Osteoblast (primary cell): ENCODE measurements around the gene HIGD1C. TPM values are rescaled to one million over a fixed set of nuclear protein-coding genes. Genes with fewer than 3 reads are reported as not detected.

Experiments used
- DNase-seq: peaks from one replicate; pipeline ENCODE4 v3.0.0; 2011; ENCODE audit warnings: low spot score, mixed read lengths; ENCODE audit not compliant: insufficient read length; ENCODE audit errors: missing footprints
- H2AFZ ChIP-seq: 2 replicates; pipeline ENCODE4 v1.6.0; 2011; ENCODE audit warnings: mild to moderate bottlenecking, low read length
- H3K27ac ChIP-seq: 2 replicates; pipeline ENCODE4 v1.5.1; 2011; ENCODE audit warnings: mild to moderate bottlenecking, low read depth, low read length, moderate library complexity
- H3K27me3 ChIP-seq: 2 replicates; pipeline ENCODE4 v1.6.0; 2012; ENCODE audit warnings: mild to moderate bottlenecking, control low read depth, inconsistent platforms, low read length, moderate library complexity; ENCODE audit not compliant: insufficient read depth
- H3K36me3 ChIP-seq: 2 replicates; pipeline ENCODE4 v1.5.1; 2011; ENCODE audit warnings: mild to moderate bottlenecking, low read length, control low read depth, moderate library complexity; ENCODE audit not compliant: insufficient read depth
- H3K4me1 ChIP-seq: 2 replicates; pipeline ENCODE4 v1.5.1; 2011; ENCODE audit warnings: mild to moderate bottlenecking, low read length, control low read depth, moderate library complexity; ENCODE audit not compliant: insufficient read depth
- H3K4me2 ChIP-seq: 2 replicates; pipeline ENCODE4 v1.6.0; 2011; ENCODE audit warnings: mild to moderate bottlenecking, low read length; ENCODE audit not compliant: insufficient read depth
- H3K4me3 ChIP-seq: fragments of 200-600 bp; sonication (generic); 3 replicates; pipeline ENCODE4 v1.5.1; 2012; ENCODE audit warnings: mild to moderate bottlenecking, low read length, inconsistent platforms; ENCODE audit not compliant: insufficient read depth
- H3K79me2 ChIP-seq: 2 replicates; pipeline ENCODE4 v1.6.0; 2012; ENCODE audit warnings: mild to moderate bottlenecking, low read length, control low read depth, inconsistent platforms; ENCODE audit not compliant: insufficient read depth
- H3K9me3 ChIP-seq: 2 replicates; pipeline ENCODE4 v1.5.1; 2011; ENCODE audit warnings: low read depth, low read length, control low read depth
- H4K20me1 ChIP-seq: 2 replicates; pipeline ENCODE4 v1.6.0; 2012; ENCODE audit warnings: mild to moderate bottlenecking, low read length, control low read depth; ENCODE audit not compliant: insufficient read depth
- CTCF ChIP-seq: IDR thresholded peaks from 2 replicates; pipeline ENCODE4 v1.5.1; 2011; ENCODE audit warnings: mild to moderate bottlenecking, low read depth, low read length, moderate library complexity; ENCODE audit errors: extremely low read depth
- total RNA-seq: library from RNA; depleted of rRNA; stranded (reverse); fragments of >200 nt; gene quantifications from 2 replicates; pipeline ENCODE4 v1.2.3, GENCODE V29; 2012

HIGD1C gene
- total RNA-seq, 1 donor = not detected

DNA sequence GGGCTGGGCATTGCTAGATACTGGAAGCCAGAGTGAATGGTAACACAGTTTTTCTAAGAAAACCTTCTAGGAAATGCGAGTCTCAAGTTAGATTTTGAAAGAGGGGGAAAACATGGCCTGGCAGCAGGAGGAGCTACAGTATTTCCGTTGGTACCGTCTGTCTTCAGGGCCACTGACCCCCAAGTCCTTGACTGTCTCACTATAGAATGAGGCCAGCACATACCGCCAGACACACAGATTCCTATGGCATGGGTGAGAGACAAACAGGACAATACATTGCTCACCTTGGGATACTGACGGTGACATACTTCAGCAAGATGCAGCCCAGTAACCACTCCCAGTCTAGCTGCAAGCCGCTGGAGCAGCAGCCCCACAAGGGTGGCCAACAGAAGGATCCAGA lies 52.2 kb downstream of the HIGD1C start:
- no peak for DNase-seq
- no peak overlapping the region for H3K4me2 ChIP-seq
- peaks cover 15% of the 10 kb centered on the region for H3K4me1 ChIP-seq
- no peak overlapping the region for H3K27ac ChIP-seq
- H2AFZ ChIP-seq = no peak overlapping the region
- peaks cover 26% of the 10 kb centered on the region for H3K79me2 ChIP-seq
- no peak overlapping the region for H3K4me3 ChIP-seq
- H4K20me1 ChIP-seq = no peaks in the 10 kb centered on the region
- no peaks in the 10 kb centered on the region for H3K9me3 ChIP-seq
- no peaks in the 10 kb centered on the region for H3K27me3 ChIP-seq
- TF ChIP-seq CTCF = no peak
- H3K36me3 ChIP-seq = peaks cover 50% of the 10 kb centered on the region

DNA sequence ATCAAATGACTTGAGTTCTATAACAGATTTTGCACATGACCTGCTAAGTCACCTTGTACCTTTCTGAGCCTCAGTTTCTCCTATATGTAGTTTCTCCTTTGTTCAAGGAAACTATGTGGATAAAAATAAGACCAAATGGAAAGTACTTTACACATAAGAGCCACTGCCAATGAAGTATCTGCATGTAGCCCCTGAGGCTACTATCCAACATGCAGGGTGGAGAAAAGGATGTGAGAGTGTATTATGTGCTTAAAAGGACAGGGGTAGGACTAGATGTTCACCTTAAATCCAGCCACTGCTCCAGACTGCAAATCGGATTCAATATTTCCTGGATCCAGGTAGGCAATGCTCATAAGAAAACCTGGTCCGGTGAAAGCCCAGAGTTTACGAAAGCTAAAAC lies 52.7 kb downstream of the HIGD1C start:
- Histone ChIP-seq H3K27me3 (no peaks in the 10 kb centered on the region), H3K79me2 (peaks cover 31% of the 10 kb centered on the region), H3K4me2 (no peak overlapping the region), H3K4me3 (no peak overlapping the region), H2AFZ (no peak overlapping the region), H3K27ac (no peak overlapping the region), H3K9me3 (no peaks in the 10 kb centered on the region), H3K4me1 (peaks cover 16% of the 10 kb centered on the region), H3K36me3 (peaks cover 48% of the 10 kb centered on the region), H4K20me1 (no peaks in the 10 kb centered on the region)
- no peak for TF ChIP-seq CTCF
- no peak for DNase-seq

DNA sequence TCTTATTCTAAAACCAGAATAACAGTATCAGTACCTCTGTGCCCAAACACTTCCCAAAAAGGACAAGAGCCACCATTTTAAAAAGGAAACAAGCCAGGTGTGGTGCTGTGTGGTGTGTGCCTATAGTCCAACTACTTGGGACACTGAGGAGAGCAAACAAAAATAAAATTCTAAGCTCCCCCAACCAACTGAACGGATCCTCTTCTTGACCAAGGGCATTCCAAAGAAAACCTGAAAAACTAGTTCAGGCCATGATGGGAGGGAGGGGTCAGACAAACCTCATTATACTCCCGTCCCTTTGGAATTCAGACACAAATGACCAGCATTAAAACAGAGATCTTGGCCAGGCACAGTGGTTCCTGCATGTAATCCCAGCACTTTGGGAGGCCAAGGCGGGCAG lies 53.3 kb downstream of the HIGD1C start:
- Histone ChIP-seq H3K9me3 (no peaks in the 10 kb centered on the region), H3K36me3 (peaks cover 42% of the 10 kb centered on the region), H3K79me2 (peaks cover 37% of the 10 kb centered on the region), H3K4me3 (no peak overlapping the region), H4K20me1 (no peaks in the 10 kb centered on the region), H3K27me3 (no peaks in the 10 kb centered on the region), H3K4me2 (no peak overlapping the region), H3K4me1 (peaks cover 10% of the 10 kb centered on the region), H3K27ac (no peak overlapping the region), H2AFZ (no peak overlapping the region)
- no peak for TF ChIP-seq CTCF
- DNase-seq = no peak

GRCh38 chr12:51008329-51009055 lies 56.1 kb downstream of the HIGD1C start:
- H2AFZ ChIP-seq = peak overlapping the region; percentile 57
- H3K4me2 ChIP-seq = peak overlapping the region; percentile 64
- H3K4me3 ChIP-seq = peak overlapping the region; percentile 15
- H3K36me3 ChIP-seq = peaks cover 40% of the 10 kb centered on the region
- peaks cover 62% of the 10 kb centered on the region for H3K79me2 ChIP-seq
- TF ChIP-seq CTCF = no peak
- H3K27me3 ChIP-seq = no peaks in the 10 kb centered on the region
- no peaks in the 10 kb centered on the region for H3K9me3 ChIP-seq
- peak; percentile 39 for DNase-seq
- H4K20me1 ChIP-seq = peaks cover 7% of the 10 kb centered on the region
- H3K4me1 ChIP-seq = peaks cover 10% of the 10 kb centered on the region
- peak overlapping the region; percentile 71 for H3K27ac ChIP-seq
